GM03348 (cell line): ENCODE measurements around the gene MS4A3.
"Not testable (repeated sequence)": the region's sequence is repeated elsewhere in the genome, so short reads cannot be mapped to it uniquely, and the experiment has no call there.

Source experiments
- DNase-seq: peaks from one replicate; pipeline ENCODE4 v3.0.0; 2012; ENCODE audit warnings: low spot score

The MS4A3 gene

GRCh38 chr11:60095477-60096120, 39.1 kb downstream of the MS4A3 start:
- DNase-seq: no peak

DNA sequence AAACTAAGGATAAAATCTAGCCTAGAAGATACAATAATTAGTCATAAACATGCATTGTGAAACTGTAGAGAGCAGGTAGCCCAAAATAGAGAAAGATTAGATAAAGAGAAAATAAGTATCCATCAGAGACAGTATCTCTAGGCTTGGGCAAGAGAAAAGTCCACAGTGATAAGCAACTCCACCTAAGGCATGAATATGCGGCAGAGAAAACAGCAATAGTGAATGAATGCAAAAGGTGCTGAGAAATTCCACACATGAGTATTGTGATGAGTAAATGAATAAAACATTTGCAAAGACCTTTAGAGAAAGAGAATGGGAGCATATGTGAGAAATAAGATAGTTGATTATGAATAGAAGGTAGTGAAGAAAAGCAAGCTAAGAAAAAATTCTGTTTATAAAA, 40.7 kb downstream of the MS4A3 start:
- no peak for DNase-seq

DNA sequence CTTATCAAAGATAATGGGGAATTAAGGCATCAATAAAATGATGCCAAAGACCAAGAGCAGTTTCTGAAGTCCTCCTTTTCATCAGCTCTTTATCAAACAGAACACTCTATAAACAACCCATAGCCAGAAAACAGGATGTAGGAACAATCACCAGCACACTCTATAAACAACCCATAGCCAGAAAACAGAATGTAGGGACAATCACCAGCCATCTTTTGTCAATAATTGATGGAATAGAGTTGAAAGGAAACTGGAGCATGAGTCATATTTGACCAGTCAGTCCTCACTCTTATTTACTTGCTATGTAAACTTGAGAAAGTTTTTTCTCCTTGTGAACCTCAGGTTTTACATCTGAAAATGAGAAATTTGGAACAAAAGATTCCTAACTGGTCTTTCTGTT, 42.0 kb downstream of the MS4A3 start:
- DNase-seq: no peak

DNA sequence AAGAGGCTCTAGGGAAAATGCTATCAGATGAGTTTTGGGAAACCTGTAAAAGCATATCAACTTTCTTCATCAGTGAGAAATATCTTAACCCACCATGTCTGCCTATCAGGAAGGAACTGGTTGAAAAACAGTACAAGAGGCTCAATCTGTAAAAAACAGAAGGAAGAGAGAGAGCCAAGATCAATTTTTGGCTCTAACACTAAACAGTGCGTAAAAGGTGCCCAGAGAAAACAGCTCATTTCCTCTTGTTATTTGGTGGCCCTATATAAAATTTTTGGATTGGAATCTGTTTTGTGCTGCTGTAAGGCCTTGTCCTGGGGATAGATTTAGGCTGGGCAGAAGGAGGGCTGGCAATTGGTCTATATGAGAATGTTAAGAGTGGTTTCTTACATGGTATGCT, 44.1 kb downstream of the MS4A3 start:
- DNase-seq: no peak

DNA sequence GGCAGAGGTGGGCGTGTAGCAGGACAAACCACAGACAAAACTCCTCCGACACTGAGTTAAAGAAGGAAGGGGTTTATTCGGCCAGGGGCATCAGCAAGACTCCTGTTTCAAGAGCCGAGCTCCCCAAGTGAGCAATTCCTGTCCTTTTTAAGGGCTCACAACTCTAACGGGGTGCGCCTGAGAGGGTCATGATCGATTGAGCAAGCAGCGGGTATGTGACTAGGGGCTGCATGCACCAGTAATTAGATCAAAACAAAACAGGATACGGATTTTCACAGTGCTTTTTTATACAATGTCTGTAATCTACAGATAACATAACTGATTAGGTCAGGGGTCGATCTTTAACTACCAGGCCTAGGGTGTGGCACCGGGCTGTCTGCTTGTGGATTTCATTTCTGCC, 44.9 kb downstream of the MS4A3 start:
- DNase-seq: not testable (repeated sequence)

DNA sequence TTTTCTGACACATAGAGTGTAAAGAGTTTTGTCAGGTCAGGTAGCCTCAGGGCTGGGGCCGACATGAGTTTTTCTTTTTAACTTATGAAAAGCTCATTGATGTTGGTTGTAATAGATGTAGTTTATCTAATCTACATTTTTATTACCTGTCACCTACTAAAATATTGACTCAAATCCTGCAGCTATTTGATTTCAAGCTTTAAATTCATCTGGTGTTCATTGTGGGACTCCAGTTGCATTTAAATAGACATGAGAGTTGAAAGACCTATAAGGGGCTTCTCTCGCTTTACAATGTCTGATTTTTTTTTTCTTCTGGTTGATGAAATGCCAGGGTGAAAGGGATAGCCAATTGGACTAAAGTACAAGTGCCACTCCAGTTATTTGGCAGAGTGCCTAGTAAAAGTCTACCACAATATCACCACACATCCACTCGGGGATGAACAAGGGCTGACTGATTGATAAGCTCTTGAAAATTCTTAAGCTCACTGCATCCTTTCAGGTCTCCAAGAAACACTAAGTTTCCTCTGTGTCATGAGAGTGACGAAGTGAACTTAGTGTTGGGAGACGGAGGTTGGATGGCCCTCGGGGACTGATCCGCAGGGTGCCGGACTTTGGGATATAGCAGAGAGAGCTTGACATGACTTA, 48.1 kb downstream of the MS4A3 start:
- not testable (repeated sequence) for DNase-seq

GRCh38 chr11:60108631-60109030, 52.2 kb downstream of the MS4A3 start:
- DNase-seq: not testable (repeated sequence)

DNA sequence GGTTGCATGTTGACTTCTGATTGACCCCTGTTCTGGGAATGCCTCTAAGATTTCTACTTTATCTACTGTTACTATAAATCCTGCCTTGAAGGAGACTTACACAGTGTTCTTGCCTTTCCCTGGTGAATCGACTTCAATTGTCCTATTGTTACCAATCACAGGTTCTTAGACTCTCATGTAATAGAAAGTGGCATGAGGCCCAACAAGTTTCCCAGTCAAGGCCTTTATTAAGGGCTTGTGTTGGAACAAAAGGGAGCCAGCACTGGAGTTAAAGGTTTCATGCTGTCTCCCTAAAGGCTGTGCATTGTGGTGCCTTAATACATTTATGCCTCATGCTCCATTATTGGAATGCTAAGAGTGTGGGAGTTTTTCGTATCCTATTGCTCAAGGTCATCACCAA, 55.3 kb downstream of the MS4A3 start:
- no peak for DNase-seq

- no peak for DNase-seq
These were observed 60.7 kb downstream of the MS4A3 start for GRCh38 chr11:60116996-60117790.

- no peak for DNase-seq
These were observed 61.9 kb downstream of the MS4A3 start for GRCh38 chr11:60118338-60118737.

- DNase-seq: no peak
These were observed 63.2 kb downstream of the MS4A3 start for GRCh38 chr11:60119710-60120109.
